Fibroblast of lung (primary cell): ENCODE results near the gene SBF2.

Experiments
- CTCF ChIP-seq, 2 donors: IDR thresholded peaks in 1 of 2; conservative IDR thresholded peaks in 1 of 2; 1 replicate in 1 of 2; 2 replicates in 1 of 2; pipeline ENCODE4 v1.5.1; 2011 to 2012; ENCODE audit warnings: low read length in 2 of 2, control low read depth in 1 of 2, inconsistent platforms in 1 of 2, low read depth in 1 of 2, mild to moderate bottlenecking in 1 of 2
- EZH2 ChIP-seq: IDR thresholded peaks from 2 replicates; pipeline ENCODE4 v1.5.1; 2012; ENCODE audit warnings: low read length, control low read depth, mild to moderate bottlenecking; ENCODE audit errors: missing control alignments

GRCh38 chr11:9923280-9923679 lies 370.7 kb downstream of the SBF2 start:
- TF ChIP-seq EZH2 (no peak), CTCF (conservative IDR thresholded peaks at IDR 0.05 in 1 of 2, IDR thresholded peaks at IDR 0.05 in 1 of 2; ENCODE audit: low read depth in 1 of 2, low read length in 2 of 2) (no peak)
